GM18505 (cell line): ENCODE data around the gene PALLD.
"Not testable (repeated sequence)": the region's sequence is repeated elsewhere in the genome, so short reads cannot be mapped to it uniquely, and the experiment has no call there.

Source experiments
- ATAC-seq: cut with Tn5 transposase; IDR thresholded peaks from one replicate; pipeline ENCODE4 v1.9.1; 2021; ENCODE audit not compliant: unreplicated experiment
- POLR2A ChIP-seq: IDR thresholded peaks from 4 replicates; pipeline ENCODE4 v1.6.1; 2011; ENCODE audit warnings: borderline replicate concordance; ENCODE audit not compliant: insufficient read depth, insufficient read length; ENCODE audit errors: extremely low read depth

The PALLD gene

GRCh38 chr4:168506014-168506413 lies 9.2 kb downstream of the PALLD start:
- TF ChIP-seq POLR2A, result no peak
- ATAC-seq, result no peak

- no peak for ATAC-seq
- TF ChIP-seq POLR2A, result no peak
Measured at GRCh38 chr4:168507178-168507815, 10.4 kb downstream of the PALLD start.

DNA sequence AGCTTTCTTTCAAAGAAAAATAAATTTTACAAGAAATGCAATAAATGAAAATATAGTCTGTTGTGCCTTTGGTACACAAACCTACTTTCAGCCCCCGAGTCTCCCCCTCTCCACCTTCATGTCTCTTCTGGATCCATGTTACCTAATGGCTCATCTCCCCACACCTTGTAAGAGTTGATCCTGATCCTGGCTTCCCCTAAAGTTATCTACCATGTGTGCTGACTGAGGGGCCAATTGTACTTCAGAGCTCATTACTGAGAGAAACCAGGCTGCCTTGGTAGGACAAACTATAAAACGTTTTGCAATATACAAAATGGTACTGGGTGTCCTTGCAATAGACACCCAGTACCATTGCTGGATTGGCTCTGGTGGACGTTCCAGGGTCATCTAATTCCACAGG lies 11.8 kb downstream of the PALLD start:
- ATAC-seq, result no peak

DNA sequence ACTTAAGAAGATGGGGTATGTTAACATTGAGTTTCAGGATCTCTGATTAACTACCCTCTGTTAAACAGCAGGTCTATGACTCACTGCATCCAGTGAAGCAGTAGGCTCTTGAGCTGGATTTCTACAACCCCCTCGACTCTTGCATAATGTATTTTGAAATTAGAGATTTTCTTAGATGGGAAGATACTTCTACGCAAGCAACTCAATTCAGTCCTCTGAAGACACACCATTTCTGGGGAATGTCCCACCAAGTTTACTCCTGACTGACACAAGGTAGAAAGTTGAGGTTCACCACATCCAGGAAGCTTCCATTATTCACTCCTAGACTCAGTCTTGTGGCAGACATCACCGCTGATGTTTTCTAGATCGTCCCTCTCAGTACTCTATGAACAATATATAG lies 12.9 kb downstream of the PALLD start:
- no peak for TF ChIP-seq POLR2A
- ATAC-seq, result no peak

More for the DNA sequence above, 11.8 kb downstream of the PALLD start:
- TF ChIP-seq POLR2A, result no peak

GRCh38 chr4:168511780-168512489 lies 15.1 kb downstream of the PALLD start:
- TF ChIP-seq POLR2A, result no peak
- no peak for ATAC-seq

DNA sequence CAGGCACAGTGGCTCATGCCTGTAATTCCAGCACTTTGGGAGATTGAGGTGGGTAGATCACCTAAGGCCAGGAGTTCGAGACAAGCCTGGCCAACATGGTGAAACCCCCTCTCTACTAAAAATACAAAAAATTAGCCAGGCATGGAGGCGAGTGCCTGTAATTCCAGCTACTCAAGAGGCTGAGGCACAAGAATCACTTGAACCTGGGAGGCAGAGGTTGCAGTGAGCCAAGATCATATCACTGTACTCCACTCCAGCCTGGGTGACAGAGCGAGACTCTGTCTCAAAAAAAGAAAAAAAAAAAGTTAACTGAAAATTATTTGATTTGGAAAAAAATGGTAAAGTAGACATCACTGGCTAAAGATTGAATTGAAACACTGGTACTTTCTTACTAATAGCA lies 17.0 kb downstream of the PALLD start:
- not testable (repeated sequence) for ATAC-seq

DNA sequence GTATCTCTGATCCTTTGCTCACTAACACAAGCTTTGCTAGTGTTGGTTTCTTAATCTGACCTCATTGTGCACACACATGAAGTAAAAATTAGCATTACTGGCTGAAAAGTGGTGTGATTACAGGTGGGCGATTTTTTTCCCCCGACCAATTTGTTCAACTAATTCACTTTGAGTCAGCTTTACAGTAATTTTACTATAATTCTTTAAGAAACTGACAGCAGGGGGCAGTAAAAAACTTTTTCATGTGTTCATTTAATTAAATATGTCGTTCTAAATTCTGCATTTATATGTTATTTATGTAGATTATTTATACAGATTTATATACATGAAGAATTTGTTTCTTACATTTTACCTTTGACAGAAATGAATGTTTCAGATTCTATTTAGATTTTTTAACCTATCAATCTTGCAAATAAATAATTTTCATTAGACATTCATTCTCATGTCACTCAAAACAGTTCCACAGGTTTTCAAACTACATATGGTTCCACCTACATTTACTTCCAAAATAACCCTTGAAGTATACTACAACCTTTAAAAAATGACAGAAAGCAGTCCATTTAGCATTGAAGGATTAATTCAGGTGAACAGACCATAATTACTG lies 17.5 kb downstream of the PALLD start:
- TF ChIP-seq POLR2A, result no peak
- no peak for ATAC-seq

- no peak for TF ChIP-seq POLR2A
- ATAC-seq, result no peak
Measured at GRCh38 chr4:168515222-168516011, 18.6 kb downstream of the PALLD start.

DNA sequence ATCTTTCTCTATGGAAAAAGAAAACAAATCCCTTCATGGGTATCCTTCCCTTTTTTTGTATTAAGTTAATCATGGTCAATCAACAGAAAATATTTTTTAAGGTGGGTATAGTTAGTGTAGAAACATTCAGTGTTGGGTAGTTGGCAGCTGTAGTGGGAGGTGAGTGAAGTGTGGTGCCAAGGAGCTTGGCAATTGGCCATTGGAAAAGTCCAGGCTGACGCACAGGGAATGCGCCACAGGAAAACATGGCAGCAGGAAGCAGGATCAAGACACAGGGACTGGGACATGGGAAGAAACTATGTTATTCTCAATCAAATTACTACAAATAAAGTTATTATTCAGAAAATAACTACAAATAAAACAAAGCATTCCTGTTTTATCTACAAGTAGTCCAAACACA lies 20.0 kb downstream of the PALLD start:
- no peak for ATAC-seq
- no peak for TF ChIP-seq POLR2A

- no peak for TF ChIP-seq POLR2A
- ATAC-seq, result no peak
Measured at GRCh38 chr4:168519576-168519975, 22.7 kb downstream of the PALLD start.

- no peak for ATAC-seq
- TF ChIP-seq POLR2A, result no peak
Measured at GRCh38 chr4:168521721-168522120, 24.9 kb downstream of the PALLD start.

GRCh38 chr4:168522356-168522755 lies 25.5 kb downstream of the PALLD start:
- TF ChIP-seq POLR2A, result no peak
- ATAC-seq, result no peak

- no peak for TF ChIP-seq POLR2A
- ATAC-seq, result no peak
Measured at GRCh38 chr4:168522829-168523489, 26.1 kb downstream of the PALLD start.
